Parathyroid adenoma (tissue), 2 donors: Measurements from ENCODE around the gene AQP3.

Experiments used
- H2AFZ ChIP-seq: fragments of 300-600 bp; sonication (generic); one replicate; pipeline ENCODE4 v1.7.0; 2017; ENCODE audit warnings: antibody characterized with exemption, mild to moderate bottlenecking
- H3K27ac ChIP-seq: fragments of 300-600 bp; sonication (generic); one replicate; pipeline ENCODE4 v1.7.0; 2017
- H3K27me3 ChIP-seq: fragments of 300-600 bp; sonication (generic); one replicate; pipeline ENCODE4 v1.7.0; 2017; ENCODE audit warnings: low read length; ENCODE audit not compliant: control insufficient read depth, insufficient read depth
- H3K36me3 ChIP-seq: fragments of 300-600 bp; sonication (generic); one replicate; pipeline ENCODE4 v1.7.0; 2017; ENCODE audit warnings: low read length; ENCODE audit not compliant: control insufficient read depth, insufficient read depth
- H3K4me1 ChIP-seq: fragments of 300-600 bp; sonication (generic); one replicate; pipeline ENCODE4 v1.7.0; 2017; ENCODE audit warnings: control low read depth
- H3K4me2 ChIP-seq: fragments of 300-600 bp; sonication (generic); one replicate; pipeline ENCODE4 v1.7.0; 2017; ENCODE audit warnings: low read length
- H3K4me3 ChIP-seq: fragments of 300-600 bp; sonication (generic); one replicate; pipeline ENCODE4 v1.7.0; 2017; ENCODE audit warnings: low read depth, low read length
- H3K79me2 ChIP-seq: fragments of 300-600 bp; sonication (generic); one replicate; pipeline ENCODE4 v1.7.0; 2017; ENCODE audit warnings: control low read depth
- H3K9ac ChIP-seq: fragments of 300-600 bp; sonication (generic); one replicate; pipeline ENCODE4 v1.7.0; 2017; ENCODE audit warnings: mild to moderate bottlenecking
- H3K9me3 ChIP-seq: fragments of 300-600 bp; sonication (generic); one replicate; pipeline ENCODE4 v1.7.0; 2017; ENCODE audit warnings: low read length; ENCODE audit not compliant: control insufficient read depth
- TF ChIP-seq, protein P1 (sequence below): fragments of 300-600 bp; sonication (generic); IDR thresholded peaks from one replicate; pipeline ENCODE4 v1.7.0; 2017; ENCODE audit warnings: antibody characterized with exemption, mild to moderate bottlenecking
- donor health status: primary hyperparathyroidism.

Gene AQP3

DNA sequence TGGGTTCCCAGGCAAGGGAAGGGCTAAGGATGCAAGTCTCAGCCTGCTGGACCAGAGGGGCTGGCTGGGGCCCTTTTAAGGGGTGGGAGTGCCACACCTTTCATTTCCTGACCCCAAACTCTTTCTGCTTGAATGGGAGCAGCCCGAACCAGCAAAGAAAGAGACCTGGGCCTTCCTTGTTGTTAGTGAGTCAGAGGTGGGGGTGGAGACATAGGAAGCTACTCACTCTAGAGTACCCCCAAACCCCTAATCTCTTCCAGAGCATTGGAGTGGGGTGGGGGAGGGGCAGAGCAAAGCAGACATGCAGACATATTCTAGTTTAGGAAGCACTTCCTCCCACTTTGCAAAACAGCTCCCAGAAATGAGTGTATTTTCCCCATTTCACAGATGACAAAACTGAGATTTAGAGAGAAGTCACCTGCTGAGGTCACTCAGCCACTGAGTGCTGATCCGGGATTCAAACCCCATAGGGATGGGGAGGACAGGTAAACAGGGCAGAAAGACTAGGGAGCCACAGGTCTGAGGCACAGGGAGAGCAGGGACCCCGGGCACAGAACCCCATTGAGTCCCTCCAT is 6.0 kb upstream of the AQP3 start:
- Histone ChIP-seq H3K36me3 (no peaks in the 10 kb centered on the region), H3K79me2 (no peaks in the 10 kb centered on the region), H3K27ac (no peak overlapping the region), H3K4me3 (no peak overlapping the region), H3K9me3 (no peaks in the 10 kb centered on the region), H3K4me2 (no peak overlapping the region), H2AFZ (no peak overlapping the region), H3K4me1 (no peaks in the 10 kb centered on the region), H3K27me3 (no peaks in the 10 kb centered on the region), H3K9ac (no peak overlapping the region)
- TF ChIP-seq, protein P1, sequence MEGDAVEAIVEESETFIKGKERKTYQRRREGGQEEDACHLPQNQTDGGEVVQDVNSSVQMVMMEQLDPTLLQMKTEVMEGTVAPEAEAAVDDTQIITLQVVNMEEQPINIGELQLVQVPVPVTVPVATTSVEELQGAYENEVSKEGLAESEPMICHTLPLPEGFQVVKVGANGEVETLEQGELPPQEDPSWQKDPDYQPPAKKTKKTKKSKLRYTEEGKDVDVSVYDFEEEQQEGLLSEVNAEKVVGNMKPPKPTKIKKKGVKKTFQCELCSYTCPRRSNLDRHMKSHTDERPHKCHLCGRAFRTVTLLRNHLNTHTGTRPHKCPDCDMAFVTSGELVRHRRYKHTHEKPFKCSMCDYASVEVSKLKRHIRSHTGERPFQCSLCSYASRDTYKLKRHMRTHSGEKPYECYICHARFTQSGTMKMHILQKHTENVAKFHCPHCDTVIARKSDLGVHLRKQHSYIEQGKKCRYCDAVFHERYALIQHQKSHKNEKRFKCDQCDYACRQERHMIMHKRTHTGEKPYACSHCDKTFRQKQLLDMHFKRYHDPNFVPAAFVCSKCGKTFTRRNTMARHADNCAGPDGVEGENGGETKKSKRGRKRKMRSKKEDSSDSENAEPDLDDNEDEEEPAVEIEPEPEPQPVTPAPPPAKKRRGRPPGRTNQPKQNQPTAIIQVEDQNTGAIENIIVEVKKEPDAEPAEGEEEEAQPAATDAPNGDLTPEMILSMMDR: no peak

DNA sequence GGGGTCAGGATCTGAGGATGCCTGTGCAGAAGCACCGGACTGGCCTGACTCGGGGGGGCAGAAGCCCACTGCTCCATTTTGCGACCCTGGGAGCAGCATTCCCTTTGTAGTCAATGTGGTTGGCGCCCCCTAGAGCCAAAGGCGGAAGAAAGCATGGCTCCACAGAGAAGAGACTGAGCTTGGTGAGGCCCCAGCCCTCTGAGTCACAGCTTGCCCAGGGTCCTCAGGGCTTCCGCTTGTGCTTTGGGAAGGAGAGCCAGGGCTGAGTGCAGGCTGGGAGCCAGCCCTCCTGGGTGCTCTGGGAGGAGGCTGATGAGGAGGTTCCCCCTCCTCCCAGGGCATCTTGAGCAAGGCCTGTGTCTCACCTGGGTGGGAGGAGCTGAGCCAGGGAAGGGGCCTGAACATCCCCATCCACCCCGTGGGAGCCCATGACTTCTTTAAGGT is 5.5 kb upstream of the AQP3 start:
- Histone ChIP-seq H3K4me2 (no peak overlapping the region), H3K79me2 (no peaks in the 10 kb centered on the region), H2AFZ (no peak overlapping the region), H3K4me3 (no peak overlapping the region), H3K27ac (no peak overlapping the region), H3K9me3 (no peaks in the 10 kb centered on the region), H3K9ac (no peak overlapping the region), H3K4me1 (no peaks in the 10 kb centered on the region), H3K36me3 (no peaks in the 10 kb centered on the region), H3K27me3 (no peaks in the 10 kb centered on the region)
- TF ChIP-seq, protein P1: peak; percentile 54

DNA sequence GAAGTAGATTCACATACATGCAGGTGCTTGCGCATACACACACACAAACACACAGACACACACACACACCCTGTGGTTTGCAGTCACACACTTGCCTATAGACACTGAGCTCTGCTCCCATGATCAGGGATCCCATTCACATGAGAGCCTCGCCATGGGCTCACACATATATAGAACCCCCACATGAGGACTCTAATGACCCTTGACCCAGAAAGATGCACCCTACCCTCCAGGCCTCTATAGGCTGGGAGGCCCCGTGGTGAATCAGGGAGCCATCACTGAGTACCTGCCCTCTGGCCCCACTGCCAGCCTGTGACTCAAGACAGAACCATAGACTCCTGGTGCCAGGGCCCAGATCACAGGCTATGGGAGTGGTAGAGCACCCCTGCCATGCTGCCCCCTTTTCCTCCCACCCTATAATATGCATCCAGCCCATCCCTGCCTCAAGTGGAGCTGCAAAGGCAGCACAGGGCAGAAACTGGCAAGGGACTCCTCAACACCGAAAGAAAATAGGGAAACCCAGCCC is 3.3 kb upstream of the AQP3 start:
- Histone ChIP-seq H3K79me2 (no peaks in the 10 kb centered on the region), H3K27ac (no peak overlapping the region), H3K4me1 (peaks cover 12% of the 10 kb centered on the region), H3K4me2 (no peak overlapping the region), H3K9me3 (no peaks in the 10 kb centered on the region), H3K4me3 (no peak overlapping the region), H3K9ac (no peak overlapping the region), H3K27me3 (no peaks in the 10 kb centered on the region), H3K36me3 (no peaks in the 10 kb centered on the region), H2AFZ (no peak overlapping the region)
- TF ChIP-seq, protein P1: no peak

DNA sequence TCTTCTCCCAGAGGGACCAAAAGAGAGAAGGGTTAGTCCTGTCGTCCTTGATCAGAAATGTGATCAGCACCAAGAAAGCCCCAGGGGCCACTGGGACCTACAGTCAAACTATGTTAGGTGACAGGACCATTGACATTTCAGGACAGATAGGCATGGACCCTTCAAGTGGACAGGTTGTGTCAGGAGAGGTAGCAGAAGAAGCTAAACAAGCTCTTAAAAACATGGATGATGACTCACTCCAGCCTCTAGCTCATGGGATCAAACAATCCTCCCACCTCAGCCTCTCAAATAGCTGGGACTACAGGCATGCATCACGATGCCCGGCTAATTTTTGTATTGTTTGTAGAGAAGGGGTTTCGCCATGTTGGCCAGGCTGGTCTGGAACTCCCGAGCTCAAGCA is 2.3 kb upstream of the AQP3 start:
- Histone ChIP-seq H3K4me1 (peaks cover 14% of the 10 kb centered on the region), H3K9ac (no peak overlapping the region)
- TF ChIP-seq, protein P1: no peak

More for the DNA sequence above, 2.3 kb upstream of the AQP3 start:
- H2AFZ ChIP-seq: no peak overlapping the region
- H3K79me2 ChIP-seq: no peaks in the 10 kb centered on the region
- H3K36me3 ChIP-seq: no peaks in the 10 kb centered on the region
- no peaks in the 10 kb centered on the region for H3K9me3 ChIP-seq
- H3K27ac ChIP-seq: no peak overlapping the region
- H3K4me2 ChIP-seq: no peak overlapping the region
- no peak overlapping the region for H3K4me3 ChIP-seq
- no peaks in the 10 kb centered on the region for H3K27me3 ChIP-seq
